Endodermal cell (in vitro differentiated cells): ENCODE results near the gene TCEANC2. TPM values are rescaled to one million over a fixed set of nuclear protein-coding genes. Genes with fewer than 3 reads are reported as not detected.

Source experiments
- DNase-seq: peaks from one replicate; pipeline ENCODE4 v3.0.0-alpha.2; 2017
- H3K27ac ChIP-seq: 2 replicates; pipeline ENCODE4 v1.5.1; 2013; ENCODE audit warnings: mild to moderate bottlenecking, low read depth, low read length, moderate library complexity
- H3K27me3 ChIP-seq: 2 replicates; pipeline ENCODE4 v1.6.1; 2013; ENCODE audit warnings: mild to moderate bottlenecking, low read length, moderate library complexity; ENCODE audit not compliant: insufficient read depth, control insufficient read depth, poor library complexity, severe bottlenecking
- H3K36me3 ChIP-seq: 2 replicates; pipeline ENCODE4 v1.7.0; 2013; ENCODE audit warnings: mild to moderate bottlenecking, low read length, moderate library complexity; ENCODE audit not compliant: control insufficient read depth, insufficient read depth
- H3K4me1 ChIP-seq: one replicate; pipeline ENCODE4 v1.7.0; 2013; ENCODE audit warnings: low read length; ENCODE audit not compliant: control insufficient read depth, insufficient read depth
- H3K4me3 ChIP-seq: 2 replicates; pipeline ENCODE4 v1.5.1; 2013; ENCODE audit warnings: mild to moderate bottlenecking, low read length, moderate library complexity
- H3K9ac ChIP-seq: 2 replicates; pipeline ENCODE4 v1.6.1; 2013; ENCODE audit warnings: mild to moderate bottlenecking, low read length, moderate library complexity; ENCODE audit not compliant: poor library complexity, severe bottlenecking; ENCODE audit errors: extremely low read depth
- H3K9me3 ChIP-seq: 2 replicates; pipeline ENCODE4 v1.6.1; 2013; ENCODE audit warnings: mild to moderate bottlenecking, low read length, moderate library complexity; ENCODE audit not compliant: control insufficient read depth
- H3K27ac Mint-ChIP-seq: 2 replicates; pipeline ENCODE4 v1.8.0; 2020; ENCODE audit warnings: mixed read lengths
- H3K27me3 Mint-ChIP-seq: 2 replicates; pipeline ENCODE4 v1.8.0; 2021; ENCODE audit warnings: mild to moderate bottlenecking, mixed read lengths; ENCODE audit not compliant: insufficient read depth
- H3K36me3 Mint-ChIP-seq: 2 replicates; pipeline ENCODE4 v1.8.0; 2020; ENCODE audit warnings: low read depth, mixed read lengths
- H3K4me1 Mint-ChIP-seq: 2 replicates; pipeline ENCODE4 v1.8.0; 2020; ENCODE audit warnings: mixed read lengths
- H3K4me3 Mint-ChIP-seq: 2 replicates; pipeline ENCODE4 v1.8.0; 2020; ENCODE audit warnings: mild to moderate bottlenecking, moderate library complexity, mixed read lengths
- H3K9me3 Mint-ChIP-seq: 2 replicates; pipeline ENCODE4 v1.8.0; 2020; ENCODE audit warnings: mild to moderate bottlenecking, mixed read lengths
- WGBS, 2 experiments: methylation state at CpG; one replicate each; pipeline versions ENCODE4 v1.1.5 to v1.1.7; 2013; ENCODE audit warnings: missing lambda C conversion rate in 2 of 2, mixed read lengths in 1 of 2; ENCODE audit not compliant: insufficient coverage in 1 of 2, insufficient read length in 1 of 2; 5-methylcytosine and 5-hydroxymethylcytosine counted together
- total RNA-seq, 2 donors: library from RNA; stranded (reverse); fragmentation: NEBNext Ultra II Directional in 1 of 2; extraction: Animal tissue kit (Norgen Biotek cat#: 25700) in 1 of 2; gene quantifications; 2 replicates in 1 of 2; 3 replicates in 1 of 2; pipeline ENCODE4 v1.2.1, GENCODE V29; 2021
- TF ChIP-seq, protein P1 (sequence below): fragments of 200-600 bp; sonication (generic); conservative IDR thresholded peaks from 2 replicates; pipeline ENCODE4 v1.5.0; 2021; ENCODE audit warnings: antibody characterized with exemption, mild to moderate bottlenecking

Gene TCEANC2
- total RNA-seq, 2 donors from 2014 or later: 5.9 to 6.6 TPM

GRCh38 chr1:54084794-54085193 is 31.4 kb downstream of the TCEANC2 start:
- no peak overlapping the region for H3K27ac Mint-ChIP-seq
- Histone ChIP-seq H3K4me1 (no peaks in the 10 kb centered on the region), H3K9ac (no peak overlapping the region), H3K27me3 (no peaks in the 10 kb centered on the region), H3K9me3 (no peaks in the 10 kb centered on the region), H3K36me3 (no peaks in the 10 kb centered on the region), H3K4me3 (no peak overlapping the region), H3K27ac (no peak overlapping the region)
- no peaks in the 10 kb centered on the region for H3K9me3 Mint-ChIP-seq
- TF ChIP-seq, protein P1, sequence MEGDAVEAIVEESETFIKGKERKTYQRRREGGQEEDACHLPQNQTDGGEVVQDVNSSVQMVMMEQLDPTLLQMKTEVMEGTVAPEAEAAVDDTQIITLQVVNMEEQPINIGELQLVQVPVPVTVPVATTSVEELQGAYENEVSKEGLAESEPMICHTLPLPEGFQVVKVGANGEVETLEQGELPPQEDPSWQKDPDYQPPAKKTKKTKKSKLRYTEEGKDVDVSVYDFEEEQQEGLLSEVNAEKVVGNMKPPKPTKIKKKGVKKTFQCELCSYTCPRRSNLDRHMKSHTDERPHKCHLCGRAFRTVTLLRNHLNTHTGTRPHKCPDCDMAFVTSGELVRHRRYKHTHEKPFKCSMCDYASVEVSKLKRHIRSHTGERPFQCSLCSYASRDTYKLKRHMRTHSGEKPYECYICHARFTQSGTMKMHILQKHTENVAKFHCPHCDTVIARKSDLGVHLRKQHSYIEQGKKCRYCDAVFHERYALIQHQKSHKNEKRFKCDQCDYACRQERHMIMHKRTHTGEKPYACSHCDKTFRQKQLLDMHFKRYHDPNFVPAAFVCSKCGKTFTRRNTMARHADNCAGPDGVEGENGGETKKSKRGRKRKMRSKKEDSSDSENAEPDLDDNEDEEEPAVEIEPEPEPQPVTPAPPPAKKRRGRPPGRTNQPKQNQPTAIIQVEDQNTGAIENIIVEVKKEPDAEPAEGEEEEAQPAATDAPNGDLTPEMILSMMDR: no peak
- DNase-seq: no peak
- H3K27me3 Mint-ChIP-seq: no peaks in the 10 kb centered on the region
- 89% methylated on average over 2 of the region's 2 CpGs; no CpG with 5 or more reads in 1 of the 2 experiments for WGBS, 2 experiments
- H3K4me3 Mint-ChIP-seq: no peak overlapping the region
- no peaks in the 10 kb centered on the region for H3K36me3 Mint-ChIP-seq
- peaks cover 7% of the 10 kb centered on the region for H3K4me1 Mint-ChIP-seq

DNA sequence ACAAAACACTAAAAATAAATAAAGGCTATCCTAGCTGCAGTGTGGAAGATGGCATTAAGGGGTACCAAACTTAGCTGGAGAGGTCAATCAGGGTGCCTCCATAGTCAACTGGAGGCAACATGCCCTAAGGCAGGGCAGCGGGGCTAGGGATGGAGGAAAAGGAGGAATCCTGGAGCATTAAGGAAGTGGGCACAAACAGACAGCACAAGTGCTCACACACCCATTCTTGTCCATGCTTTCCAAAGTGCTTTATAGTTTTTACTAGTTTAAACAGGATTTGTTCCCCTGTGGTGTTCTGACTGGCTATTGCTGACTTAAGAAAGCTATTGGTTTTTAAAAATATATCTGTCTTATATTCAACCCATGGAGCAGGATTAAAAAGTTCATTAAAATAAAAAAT is 33.3 kb downstream of the TCEANC2 start:
- Mint-ChIP-seq H3K27ac (no peak overlapping the region), H3K27me3 (no peaks in the 10 kb centered on the region), H3K9me3 (no peaks in the 10 kb centered on the region), H3K4me1 (no peaks in the 10 kb centered on the region), H3K4me3 (no peak overlapping the region), H3K36me3 (no peaks in the 10 kb centered on the region)
- TF ChIP-seq, protein P1: no peak
- no peaks in the 10 kb centered on the region for H3K4me1 ChIP-seq
- WGBS, 2 experiments: 89 to 100% methylated on average over 1 of the region's 1 CpG
- no peak overlapping the region for H3K9ac ChIP-seq
- no peak for DNase-seq
- H3K27me3 ChIP-seq: no peaks in the 10 kb centered on the region
- H3K4me3 ChIP-seq: no peak overlapping the region
- H3K9me3 ChIP-seq: no peaks in the 10 kb centered on the region
- H3K27ac ChIP-seq: no peak overlapping the region
- no peaks in the 10 kb centered on the region for H3K36me3 ChIP-seq

GRCh38 chr1:54088385-54088784 is 35.0 kb downstream of the TCEANC2 start:
- Mint-ChIP-seq H3K36me3 (no peaks in the 10 kb centered on the region), H3K4me1 (no peaks in the 10 kb centered on the region), H3K9me3 (no peaks in the 10 kb centered on the region), H3K4me3 (no peak overlapping the region), H3K27ac (no peak overlapping the region), H3K27me3 (no peaks in the 10 kb centered on the region)
- no peaks in the 10 kb centered on the region for H3K36me3 ChIP-seq
- TF ChIP-seq, protein P1: no peak
- H3K27ac ChIP-seq: no peak overlapping the region
- no peak overlapping the region for H3K4me3 ChIP-seq
- H3K27me3 ChIP-seq: no peaks in the 10 kb centered on the region
- 92 to 95% methylated on average over 4 to 5 of the region's 5 CpGs for WGBS, 2 experiments
- no peaks in the 10 kb centered on the region for H3K9me3 ChIP-seq
- DNase-seq: no peak
- no peaks in the 10 kb centered on the region for H3K4me1 ChIP-seq
- H3K9ac ChIP-seq: no peak overlapping the region
